CD1c-positive myeloid dendritic cell (primary cell): ENCODE data around the gene CYP1A1.

Source experiments
- DNase-seq: peaks from one replicate; pipeline ENCODE4 v3.0.0-alpha.2; 2016; ENCODE audit errors: extremely low spot score

The CYP1A1 gene, protein sequence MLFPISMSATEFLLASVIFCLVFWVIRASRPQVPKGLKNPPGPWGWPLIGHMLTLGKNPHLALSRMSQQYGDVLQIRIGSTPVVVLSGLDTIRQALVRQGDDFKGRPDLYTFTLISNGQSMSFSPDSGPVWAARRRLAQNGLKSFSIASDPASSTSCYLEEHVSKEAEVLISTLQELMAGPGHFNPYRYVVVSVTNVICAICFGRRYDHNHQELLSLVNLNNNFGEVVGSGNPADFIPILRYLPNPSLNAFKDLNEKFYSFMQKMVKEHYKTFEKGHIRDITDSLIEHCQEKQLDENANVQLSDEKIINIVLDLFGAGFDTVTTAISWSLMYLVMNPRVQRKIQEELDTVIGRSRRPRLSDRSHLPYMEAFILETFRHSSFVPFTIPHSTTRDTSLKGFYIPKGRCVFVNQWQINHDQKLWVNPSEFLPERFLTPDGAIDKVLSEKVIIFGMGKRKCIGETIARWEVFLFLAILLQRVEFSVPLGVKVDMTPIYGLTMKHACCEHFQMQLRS

DNA sequence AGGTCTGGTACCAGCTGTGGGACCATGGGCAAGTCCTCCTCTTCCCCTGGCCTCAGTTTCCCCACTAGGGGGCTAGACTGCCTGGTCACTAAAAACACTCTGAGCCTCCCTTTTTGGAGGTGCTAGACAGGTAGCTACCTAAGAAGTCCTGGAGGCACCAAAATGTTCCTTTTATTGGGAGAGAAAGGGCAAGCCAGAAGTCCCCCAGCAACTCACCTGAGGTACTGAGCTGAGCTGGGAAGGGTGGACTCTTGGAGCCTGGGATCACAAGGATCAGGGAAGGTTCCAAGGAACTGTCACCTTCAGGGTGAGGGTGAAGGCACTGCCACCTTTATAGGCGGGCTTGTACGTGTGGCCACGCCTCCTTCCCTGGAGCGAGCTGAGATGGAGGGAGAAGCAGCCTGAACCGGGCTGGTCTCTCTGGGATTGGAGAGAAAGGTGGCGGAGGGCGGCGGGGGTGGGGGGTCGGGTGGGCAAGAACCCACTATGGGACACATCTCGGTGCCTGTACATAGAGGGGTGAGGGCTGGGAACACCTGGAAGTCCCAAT, at the start of gene CYP1A1:
CYP1A1 (minus strand) TSS at position 304 of the 550 bp plus-strand sequence. CDS start 2,431 bp downstream, outside the sequence.
- DNase-seq = no peak

DNA sequence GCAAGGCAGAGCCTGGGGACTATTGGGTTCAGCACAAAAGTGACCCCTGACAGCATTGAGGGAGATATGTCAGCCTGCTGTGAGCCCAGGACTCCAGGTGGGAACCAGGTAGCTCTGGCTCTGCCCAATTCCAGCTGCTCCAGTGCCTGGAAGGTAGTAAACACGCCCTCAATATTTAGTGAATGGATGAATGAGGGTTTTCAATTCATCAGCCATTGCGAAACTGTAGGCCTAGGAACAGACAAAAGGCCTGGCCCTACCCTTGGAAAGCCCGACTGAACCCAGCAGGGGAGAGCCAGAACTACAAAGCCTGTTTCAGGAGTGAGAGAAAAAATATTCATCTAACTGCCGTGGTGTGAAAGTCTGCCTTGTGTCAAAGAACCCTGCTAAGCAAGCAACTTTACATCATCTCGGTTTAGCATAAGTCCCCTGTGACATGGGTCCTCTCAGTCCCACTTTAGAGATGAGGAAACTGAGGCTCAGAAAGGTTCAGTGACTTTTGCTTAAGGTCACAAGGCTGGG, 48.5 kb upstream of the CYP1A1 start:
- DNase-seq = no peak

DNA sequence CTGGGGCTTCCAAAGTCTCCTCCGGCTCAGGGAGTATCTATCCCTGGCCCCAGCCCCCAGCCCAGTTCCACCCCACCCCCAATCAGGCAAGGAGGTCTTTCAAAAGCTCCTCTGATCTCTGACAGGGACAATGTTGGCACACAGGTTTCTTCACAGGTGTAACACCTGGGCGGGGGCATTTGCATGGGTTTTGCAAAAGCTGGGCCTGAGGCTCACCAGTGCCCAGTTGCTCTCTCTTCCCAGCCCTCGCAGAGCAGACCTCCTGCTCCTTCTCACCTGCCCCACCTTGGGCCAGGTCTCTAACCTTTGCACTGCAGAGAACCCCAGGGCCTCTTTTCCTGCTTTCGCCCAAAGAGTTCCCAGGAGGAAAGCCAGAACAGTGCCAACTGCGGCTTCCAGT, 48.0 kb upstream of the CYP1A1 start:
- DNase-seq = no peak

DNA sequence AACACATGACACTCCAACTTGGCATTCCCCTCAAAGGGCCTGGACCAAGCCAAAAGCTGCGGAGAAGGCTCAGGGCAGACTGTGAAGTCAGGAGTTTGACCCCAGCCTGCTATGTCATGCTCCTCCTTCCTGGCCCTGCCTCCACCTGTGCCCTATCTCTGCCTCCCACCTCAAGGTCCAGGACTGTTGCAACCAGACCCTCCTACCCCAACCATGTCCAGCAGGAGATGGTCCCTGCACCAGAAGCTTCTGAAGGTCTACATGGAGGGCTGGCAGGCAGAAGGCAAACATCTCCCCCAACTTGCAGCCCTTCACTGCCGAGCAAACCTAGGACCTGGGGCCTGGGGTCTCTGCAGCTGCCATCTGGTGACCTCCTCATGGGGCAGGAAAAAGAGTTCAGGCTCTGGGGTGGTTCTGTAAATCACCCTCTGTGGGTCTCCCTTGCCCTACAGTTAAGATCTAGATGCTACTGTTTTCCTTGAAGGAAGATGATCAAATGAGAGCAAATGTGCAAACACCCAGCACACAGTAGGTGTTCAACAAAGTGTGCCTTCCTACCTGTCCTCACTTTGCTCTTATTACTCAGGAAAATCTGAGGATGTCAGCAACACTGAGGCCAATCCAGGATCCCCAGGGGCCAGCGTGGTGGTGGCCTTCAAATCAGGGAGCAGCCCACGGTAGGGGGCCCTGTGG, 45.0 kb upstream of the CYP1A1 start:
- no peak for DNase-seq

DNA sequence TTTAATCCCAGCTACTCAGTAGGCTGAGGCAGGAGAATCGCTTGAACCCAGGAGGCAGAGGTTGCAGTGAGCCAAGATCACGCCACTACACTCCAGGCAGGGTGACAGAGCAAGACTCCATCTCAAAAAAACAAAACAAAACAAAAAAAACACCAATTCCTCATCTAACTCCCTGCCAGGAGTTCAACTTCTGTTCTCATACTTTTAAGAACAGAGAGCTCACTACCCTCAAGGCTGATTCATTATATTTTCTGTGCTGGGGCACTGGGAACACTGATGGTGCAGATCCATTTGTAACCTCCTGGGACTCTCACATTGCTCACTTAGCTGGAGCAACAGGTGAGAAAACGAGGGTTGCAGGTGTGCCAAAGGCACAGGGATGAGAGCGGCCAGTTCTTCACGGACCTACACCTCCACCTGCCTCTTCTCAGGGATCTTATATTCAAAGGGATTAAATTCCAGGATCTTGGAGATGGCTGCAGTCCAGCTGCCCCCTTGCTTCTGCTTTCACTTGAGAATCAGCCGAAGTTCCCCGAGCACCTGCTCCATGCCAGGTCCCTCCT, 44.2 kb upstream of the CYP1A1 start:
- DNase-seq = no peak

DNA sequence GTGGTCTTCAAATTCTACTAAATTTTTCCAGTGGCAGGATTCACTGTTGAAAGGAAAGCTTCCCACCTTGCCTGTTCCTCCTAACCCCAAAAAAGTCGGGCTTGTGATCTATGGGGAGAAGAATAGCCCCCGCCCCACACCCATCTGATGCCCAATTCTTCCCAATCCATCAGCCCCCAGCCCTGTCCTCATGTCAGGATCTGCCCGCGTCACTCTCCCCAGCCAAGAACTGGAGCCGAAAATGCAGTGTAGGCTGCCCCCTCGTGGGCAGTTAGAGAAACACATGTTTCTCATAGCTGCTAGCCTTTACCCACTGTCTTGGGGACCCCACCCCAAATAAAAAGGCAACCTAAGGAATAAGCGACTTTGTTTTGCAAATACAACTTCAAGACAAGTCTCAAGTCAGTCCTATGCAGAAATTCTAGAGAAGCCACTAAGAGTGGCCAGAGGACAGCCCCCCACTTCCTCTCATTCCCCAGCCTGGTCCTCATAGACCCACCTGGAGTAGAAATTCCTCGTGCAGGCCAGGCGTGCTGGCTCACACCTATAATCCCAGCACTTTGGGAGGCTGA, 43.5 kb upstream of the CYP1A1 start:
- peak; percentile 79 for DNase-seq

DNA sequence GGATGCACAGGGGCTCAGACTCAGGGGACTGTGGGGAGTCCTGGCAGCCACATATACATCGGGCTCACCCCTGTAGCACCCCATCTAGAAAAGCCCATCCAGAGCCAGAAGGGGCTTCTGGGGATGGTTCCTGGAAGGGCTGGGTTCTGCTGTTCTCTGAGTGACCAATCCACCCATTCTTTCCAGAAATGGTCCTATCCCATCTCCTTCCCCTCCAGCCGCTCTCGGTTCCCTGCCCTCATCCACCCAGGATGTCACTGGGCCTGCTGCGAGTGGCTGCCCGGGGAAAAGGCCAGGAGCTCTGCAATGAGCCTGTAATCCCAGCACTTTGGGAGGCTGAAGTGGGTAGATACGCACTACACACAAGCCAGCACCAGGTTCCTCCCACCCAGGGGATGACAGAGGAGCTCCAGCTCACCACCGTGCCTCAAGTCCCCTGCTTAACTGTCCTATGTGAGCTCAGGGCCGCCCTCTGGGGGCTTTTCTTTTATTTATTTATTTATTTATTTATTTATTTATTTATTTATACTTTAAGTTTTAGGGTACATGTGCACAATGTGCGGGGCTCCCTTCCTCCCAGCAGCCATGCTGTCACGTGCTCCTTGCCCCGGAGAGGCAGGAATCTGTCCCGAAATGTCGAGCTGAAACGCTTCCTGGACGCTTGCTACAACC, 42.9 kb upstream of the CYP1A1 start:
- no peak for DNase-seq

DNA sequence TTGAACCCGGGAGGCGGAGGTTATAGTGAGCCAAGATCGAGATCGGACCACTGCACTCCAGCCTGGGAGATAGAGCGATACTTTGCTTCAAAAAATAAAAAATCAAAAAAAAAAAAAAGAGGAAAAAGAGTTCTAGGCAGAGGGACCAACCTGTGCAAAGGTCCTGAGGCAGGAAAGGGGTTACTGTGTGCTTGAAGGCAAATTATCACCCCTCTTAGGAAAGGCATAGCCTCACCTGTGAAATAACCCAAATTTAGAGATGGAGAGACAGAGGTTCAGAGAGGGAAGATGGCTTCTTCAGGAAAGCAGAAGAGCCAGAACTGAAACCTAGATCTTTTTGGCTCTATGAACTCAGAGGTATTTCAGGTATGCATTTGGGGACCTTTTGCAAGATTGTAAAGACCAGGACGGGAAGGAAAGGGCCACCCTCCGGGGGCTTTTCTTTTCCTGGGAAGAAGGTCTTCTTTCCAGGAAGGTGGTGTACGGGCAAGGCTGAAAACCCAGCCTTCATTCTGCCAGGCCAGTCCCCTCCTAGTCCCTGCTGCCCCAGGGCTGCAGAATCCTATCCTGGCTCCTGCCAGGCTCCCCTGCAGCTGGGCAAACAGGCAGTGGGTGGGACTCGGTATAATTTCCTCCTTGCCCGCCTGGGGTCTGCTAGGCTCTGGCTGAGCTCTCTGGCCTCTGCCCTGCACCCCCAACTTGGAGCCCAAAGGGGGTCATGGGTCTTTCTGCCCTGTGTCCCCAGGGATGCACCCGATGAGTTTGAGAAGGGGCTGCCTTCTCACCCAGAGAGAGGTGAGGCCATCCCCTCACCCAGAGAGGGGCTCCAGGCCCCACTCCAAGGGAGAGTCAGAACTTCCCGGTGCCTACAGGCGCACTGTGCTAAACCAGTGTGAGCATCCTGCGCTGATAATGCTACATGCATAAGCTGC, 42.1 kb upstream of the CYP1A1 start:
- DNase-seq = no peak

DNA sequence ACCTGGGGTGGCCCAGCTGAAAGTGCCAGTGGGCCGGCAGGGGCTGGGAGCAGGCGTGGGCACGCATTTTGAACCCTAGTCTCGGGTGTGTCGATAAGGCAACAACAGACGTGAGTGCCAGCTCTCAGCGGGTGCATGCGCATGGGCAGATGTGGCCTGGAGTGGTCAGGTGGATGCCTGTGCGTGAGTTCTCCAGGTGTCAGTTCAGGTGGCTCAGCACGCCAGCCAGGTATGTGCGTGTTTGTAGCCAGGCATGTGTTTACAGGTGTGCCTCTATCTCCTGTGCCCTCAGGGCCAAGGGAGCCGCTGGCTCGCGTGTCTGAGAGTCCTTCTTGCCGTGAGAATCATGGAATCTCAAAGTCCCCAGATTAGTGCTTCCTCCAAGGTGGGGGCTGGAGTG, 38.1 kb upstream of the CYP1A1 start:
- no peak for DNase-seq

DNA sequence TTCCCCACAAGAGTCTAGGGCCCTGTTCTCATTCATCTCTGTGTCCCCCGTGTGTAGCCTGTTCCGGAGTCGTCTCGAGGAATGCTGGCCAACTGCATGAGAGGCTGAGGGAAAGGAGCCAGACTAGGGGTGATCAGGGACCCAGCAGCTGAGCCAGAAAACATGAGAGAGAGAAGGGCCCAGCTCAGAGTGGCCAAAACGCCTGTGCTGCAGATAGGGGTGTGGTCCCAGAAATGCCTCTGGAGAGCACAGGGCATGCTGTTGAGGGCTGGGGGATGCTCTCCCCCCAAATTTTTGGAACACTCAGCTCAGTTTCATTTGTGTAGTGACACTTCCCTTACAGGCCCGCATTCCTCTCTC, 37.4 kb upstream of the CYP1A1 start:
- no peak for DNase-seq

DNA sequence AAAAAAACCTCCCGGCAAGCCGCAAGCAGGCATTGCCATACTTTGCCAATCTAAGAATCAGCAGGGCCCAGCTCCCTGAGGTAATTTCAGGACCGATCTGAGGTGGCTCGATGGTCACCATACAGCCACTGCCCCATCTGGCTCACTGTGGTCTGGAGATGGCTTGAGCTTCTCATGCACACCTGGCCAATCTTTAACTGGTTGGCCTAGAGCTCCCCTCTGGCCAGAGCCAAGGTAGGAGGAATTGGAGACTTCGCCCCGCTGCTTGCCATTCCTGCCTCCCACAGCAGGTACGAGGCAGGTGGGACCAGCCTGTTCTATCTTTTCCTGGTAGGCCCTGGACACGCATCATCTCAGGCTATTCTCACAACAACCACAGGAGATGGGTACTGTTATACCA, 33.4 kb upstream of the CYP1A1 start:
- DNase-seq = no peak

DNA sequence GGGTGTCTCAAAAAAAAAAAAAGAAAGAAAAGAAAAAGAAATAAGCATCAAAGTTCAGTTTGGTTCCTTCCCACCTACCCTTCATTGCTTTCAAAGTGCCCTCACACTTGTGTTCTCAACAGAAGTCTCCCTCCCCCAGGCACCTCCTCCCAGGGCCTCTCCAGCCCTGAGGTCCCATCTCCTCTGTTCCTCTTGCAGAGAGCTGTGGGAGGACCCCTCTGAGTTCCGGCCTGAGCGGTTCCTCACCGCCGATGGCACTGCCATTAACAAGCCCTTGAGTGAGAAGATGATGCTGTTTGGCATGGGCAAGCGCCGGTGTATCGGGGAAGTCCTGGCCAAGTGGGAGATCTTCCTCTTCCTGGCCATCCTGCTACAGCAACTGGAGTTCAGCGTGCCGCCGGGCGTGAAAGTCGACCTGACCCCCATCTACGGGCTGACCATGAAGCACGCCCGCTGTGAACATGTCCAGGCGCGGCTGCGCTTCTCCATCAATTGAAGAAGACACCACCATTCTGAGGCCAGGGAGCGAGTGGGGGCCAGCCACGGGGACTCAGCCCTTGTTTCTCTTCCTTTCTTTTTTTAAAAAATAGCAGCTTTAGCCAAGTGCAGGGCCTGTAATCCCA, 29.4 kb upstream of the CYP1A1 start:
- no peak for DNase-seq

DNA sequence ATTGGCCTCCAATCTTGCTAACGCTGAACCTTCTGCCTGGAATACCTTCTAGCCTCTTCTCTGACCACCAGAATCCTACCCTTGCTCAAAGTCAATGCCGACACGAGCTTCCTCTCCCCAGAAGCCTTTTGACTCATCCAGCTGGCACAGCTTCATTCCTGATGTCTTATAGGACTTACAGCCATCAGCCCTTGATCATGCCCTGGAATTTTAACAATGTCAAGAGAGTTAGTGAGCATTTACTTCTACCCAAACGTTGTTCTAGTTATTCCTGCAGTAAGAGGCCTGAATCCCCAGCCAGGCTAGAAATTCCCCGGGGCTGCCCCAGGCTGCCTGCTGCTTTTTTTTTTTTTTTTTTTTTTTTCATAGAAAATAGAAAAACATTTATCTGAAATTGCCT, 27.2 kb upstream of the CYP1A1 start:
- no peak for DNase-seq

DNA sequence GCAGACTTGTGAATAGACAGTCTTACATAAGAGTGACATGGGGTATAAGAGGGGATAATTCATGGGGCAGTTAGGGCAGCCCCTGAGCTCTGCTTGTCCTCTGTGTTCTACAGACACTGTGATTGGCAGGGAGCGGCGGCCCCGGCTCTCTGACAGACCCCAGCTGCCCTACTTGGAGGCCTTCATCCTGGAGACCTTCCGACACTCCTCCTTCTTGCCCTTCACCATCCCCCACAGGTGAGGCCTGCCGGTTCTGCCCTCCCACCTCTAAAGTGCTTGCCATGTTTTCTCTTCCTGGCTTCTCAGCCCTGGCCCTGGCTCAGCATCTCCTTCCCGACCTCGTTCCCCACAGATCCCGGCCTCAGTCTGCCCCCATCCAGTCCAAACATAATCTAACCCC, 26.7 kb upstream of the CYP1A1 start:
- no peak for DNase-seq

DNA sequence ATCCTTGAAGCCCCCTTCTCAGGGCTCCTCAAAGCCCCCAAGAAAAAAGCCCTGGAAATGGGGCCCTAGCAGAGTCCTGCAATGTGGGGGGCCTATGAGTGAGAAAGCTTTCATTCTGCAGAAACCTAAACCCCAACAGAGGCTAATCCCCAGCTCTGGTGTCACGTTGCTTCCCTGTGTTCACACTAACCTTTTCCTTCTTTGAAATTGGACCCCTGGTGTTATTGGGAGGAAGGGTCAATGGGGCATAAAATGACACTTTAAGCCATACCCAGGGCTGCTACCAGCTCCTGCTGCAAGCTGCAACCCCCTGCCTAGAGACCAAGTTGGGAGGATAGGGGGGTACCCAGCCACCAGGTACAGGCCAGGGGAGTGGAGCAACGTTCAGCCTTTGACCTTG, 25.4 kb upstream of the CYP1A1 start:
- no peak for DNase-seq

DNA sequence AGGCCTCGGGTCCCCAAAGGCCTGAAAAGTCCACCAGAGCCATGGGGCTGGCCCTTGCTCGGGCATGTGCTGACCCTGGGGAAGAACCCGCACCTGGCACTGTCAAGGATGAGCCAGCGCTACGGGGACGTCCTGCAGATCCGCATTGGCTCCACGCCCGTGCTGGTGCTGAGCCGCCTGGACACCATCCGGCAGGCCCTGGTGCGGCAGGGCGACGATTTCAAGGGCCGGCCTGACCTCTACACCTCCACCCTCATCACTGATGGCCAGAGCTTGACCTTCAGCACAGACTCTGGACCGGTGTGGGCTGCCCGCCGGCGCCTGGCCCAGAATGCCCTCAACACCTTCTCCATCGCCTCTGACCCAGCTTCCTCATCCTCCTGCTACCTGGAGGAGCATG, 24.5 kb upstream of the CYP1A1 start:
- DNase-seq = no peak

DNA sequence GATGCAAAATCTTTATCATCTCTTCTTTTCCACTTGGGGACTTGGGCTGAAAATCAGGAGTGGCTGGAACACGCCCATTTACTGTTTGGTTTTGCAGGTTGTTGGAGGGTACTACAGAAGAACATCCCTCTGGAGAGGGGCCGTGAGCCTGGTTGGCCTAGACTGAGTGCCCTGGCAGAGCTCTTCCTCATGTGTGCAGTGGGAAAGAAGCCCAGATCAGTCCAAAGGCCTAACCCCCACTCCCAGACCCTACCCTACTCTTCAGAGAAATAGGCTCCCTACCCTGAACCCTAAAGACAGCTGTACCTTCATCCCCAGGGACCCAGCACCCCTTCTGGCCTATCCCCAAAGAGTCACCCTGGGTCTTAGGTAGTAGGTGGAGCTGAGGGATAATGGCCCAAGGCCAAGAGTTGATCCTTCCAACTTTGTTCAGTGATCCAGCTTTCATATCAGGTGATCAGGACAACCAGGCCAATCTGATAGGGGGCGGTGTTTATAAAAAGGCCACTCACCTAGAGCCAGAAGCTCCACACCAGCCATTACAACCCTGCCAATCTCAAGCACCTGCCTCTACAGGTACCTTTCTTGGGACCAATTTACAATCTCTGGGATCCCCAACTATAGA, 23.1 kb upstream of the CYP1A1 start, which contains the start of gene CYP1A2:
CYP1A2 (plus strand) TSS at position 524 of the 625 bp plus-strand sequence. CDS start 894 bp downstream, outside the sequence.
- no peak for DNase-seq

DNA sequence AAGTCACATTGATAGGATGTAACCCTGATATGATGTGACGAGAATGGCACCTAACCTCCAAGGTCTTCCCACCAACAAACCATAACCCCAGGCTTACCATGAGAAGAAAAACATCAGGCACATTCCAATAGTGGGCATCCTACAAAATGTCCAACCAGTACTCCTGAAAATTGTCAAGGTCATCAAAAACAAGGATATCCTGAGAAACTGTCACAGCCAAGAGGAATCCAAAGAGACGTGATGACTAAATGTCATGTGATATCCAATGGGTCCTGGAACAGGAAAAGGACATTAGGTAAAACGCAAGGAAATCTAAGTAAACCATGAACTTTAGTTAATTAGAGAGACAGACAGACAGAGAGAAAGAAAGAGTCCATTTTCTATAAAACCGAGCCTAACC, 21.1 kb upstream of the CYP1A1 start:
- DNase-seq = no peak

DNA sequence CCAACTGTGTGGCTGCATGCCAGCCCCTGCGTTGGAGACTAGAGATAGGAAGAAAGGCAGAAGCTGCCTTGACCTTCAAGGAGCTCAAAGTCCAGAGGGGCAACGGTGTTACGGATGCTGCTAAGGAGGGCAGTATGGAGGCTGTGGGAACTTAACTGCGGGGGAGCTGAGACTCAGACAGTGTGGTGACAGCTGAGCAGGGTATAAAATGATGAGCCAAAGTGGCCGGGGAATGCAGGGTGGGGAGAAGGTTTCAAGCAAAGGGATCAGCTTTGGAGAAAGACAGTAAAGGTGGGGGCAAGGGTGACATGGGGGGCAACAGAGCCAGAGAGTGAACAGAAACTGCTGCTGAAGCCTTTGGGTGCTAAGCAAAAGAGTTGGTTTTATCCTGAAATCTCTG, 17.1 kb upstream of the CYP1A1 start:
- DNase-seq = no peak
